Fibroblast of lung (primary cell): Measurements from ENCODE around the gene BET1.

ENCODE experiments used
- EZH2 ChIP-seq: IDR thresholded peaks from 2 replicates; pipeline ENCODE4 v1.5.1; 2012; ENCODE audit warnings: low read length, control low read depth, mild to moderate bottlenecking; ENCODE audit errors: missing control alignments
- TF ChIP-seq, protein P1 (sequence below), 2 donors: IDR thresholded peaks in 1 of 2; conservative IDR thresholded peaks in 1 of 2; 1 replicate in 1 of 2; 2 replicates in 1 of 2; pipeline ENCODE4 v1.5.1; 2011 to 2012; ENCODE audit warnings: low read length in 2 of 2, control low read depth in 1 of 2, inconsistent platforms in 1 of 2, low read depth in 1 of 2, mild to moderate bottlenecking in 1 of 2

DNA sequence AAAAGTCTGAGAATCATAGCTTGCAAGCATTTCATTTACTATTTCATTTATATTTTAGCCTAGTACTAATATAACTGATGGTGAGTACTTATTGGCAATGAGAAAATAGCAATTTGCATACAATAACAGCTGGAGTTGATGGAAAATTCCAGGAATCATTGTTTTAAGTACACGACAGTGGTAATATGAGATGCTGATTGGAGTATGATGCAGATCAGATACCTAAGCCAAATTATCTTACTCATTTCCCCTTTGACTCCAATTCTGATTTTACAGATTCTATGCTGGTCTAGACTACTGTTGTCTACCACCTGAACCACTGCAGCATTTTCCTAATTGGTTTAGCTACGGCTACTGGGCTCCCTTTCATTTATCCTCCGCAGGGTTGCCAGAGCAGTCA lies 45.9 kb downstream of the BET1 start:
- TF ChIP-seq, protein P1, sequence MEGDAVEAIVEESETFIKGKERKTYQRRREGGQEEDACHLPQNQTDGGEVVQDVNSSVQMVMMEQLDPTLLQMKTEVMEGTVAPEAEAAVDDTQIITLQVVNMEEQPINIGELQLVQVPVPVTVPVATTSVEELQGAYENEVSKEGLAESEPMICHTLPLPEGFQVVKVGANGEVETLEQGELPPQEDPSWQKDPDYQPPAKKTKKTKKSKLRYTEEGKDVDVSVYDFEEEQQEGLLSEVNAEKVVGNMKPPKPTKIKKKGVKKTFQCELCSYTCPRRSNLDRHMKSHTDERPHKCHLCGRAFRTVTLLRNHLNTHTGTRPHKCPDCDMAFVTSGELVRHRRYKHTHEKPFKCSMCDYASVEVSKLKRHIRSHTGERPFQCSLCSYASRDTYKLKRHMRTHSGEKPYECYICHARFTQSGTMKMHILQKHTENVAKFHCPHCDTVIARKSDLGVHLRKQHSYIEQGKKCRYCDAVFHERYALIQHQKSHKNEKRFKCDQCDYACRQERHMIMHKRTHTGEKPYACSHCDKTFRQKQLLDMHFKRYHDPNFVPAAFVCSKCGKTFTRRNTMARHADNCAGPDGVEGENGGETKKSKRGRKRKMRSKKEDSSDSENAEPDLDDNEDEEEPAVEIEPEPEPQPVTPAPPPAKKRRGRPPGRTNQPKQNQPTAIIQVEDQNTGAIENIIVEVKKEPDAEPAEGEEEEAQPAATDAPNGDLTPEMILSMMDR (conservative IDR thresholded peaks at IDR 0.05 in 1 of 2, IDR thresholded peaks at IDR 0.05 in 1 of 2; ENCODE audit: low read depth in 1 of 2, low read length in 2 of 2) = no peak
- no peak for TF ChIP-seq EZH2
